NCI-H526 treated with DMSO at 0.1 percent for 48 hours (cell line): Measurements from ENCODE around the gene RBL2.
"Not testable (repeated sequence)": the region's sequence is repeated elsewhere in the genome, so short reads cannot be mapped to it uniquely, and the experiment has no call there.

Experiments
- DNase-seq: peaks from one replicate; lab custom pipeline; 2025; lab: John Stamatoyannopoulos, UW

The RBL2 gene

GRCh38 chr16:53434377-53435065 is at the start of gene RBL2:
RBL2 (plus strand) TSS chr16:53434471; CDS start chr16:53434557, 86 bp downstream.
- DNase-seq = peak; percentile 42

GRCh38 chr16:53384610-53385009 is 49.7 kb upstream of the RBL2 start:
- not testable (repeated sequence) for DNase-seq

GRCh38 chr16:53404959-53405358 is 29.3 kb upstream of the RBL2 start:
- no peak for DNase-seq

- no peak for DNase-seq
These were observed 21.7 kb upstream of the RBL2 start for GRCh38 chr16:53412549-53412948.

- no peak for DNase-seq
These were observed 20.4 kb upstream of the RBL2 start for GRCh38 chr16:53413864-53414263.

GRCh38 chr16:53414381-53414780 is 19.9 kb upstream of the RBL2 start:
- DNase-seq = no peak

- DNase-seq = peak; percentile 31
These were observed 18.8 kb upstream of the RBL2 start for GRCh38 chr16:53415504-53415903.

- DNase-seq = no peak
These were observed 17.3 kb upstream of the RBL2 start for GRCh38 chr16:53417011-53417410.

GRCh38 chr16:53417976-53418375 is 16.3 kb upstream of the RBL2 start:
- no peak for DNase-seq

GRCh38 chr16:53419383-53419709 is 14.9 kb upstream of the RBL2 start:
- not testable (repeated sequence) for DNase-seq

GRCh38 chr16:53421248-53421647 is 13.0 kb upstream of the RBL2 start:
- DNase-seq = no peak

- not testable (repeated sequence) for DNase-seq
These were observed 10.3 kb upstream of the RBL2 start for GRCh38 chr16:53423968-53424367.

- no peak for DNase-seq
These were observed 5.6 kb upstream of the RBL2 start for GRCh38 chr16:53428681-53429080.

GRCh38 chr16:53429221-53429943 is 4.9 kb upstream of the RBL2 start:
- DNase-seq = no peak

- no peak for DNase-seq
These were observed 3.9 kb upstream of the RBL2 start for GRCh38 chr16:53430363-53430762.

GRCh38 chr16:53433509-53433908 is 762 bp upstream of the RBL2 start:
- DNase-seq = no peak

GRCh38 chr16:53433930-53434376 is 318 bp upstream of the RBL2 start:
- no peak for DNase-seq

GRCh38 chr16:53435066-53435688 is 906 bp downstream of the RBL2 start:
- peak; percentile 28 for DNase-seq

GRCh38 chr16:53440125-53440524 is 5.9 kb downstream of the RBL2 start:
- no peak for DNase-seq

GRCh38 chr16:53445534-53445933 is 11.3 kb downstream of the RBL2 start:
- DNase-seq = no peak

- no peak for DNase-seq
These were observed 11.8 kb downstream of the RBL2 start for GRCh38 chr16:53446090-53446489.

GRCh38 chr16:53449816-53450517 is 15.7 kb downstream of the RBL2 start:
- no peak for DNase-seq

GRCh38 chr16:53453928-53454327 is 19.7 kb downstream of the RBL2 start:
- no peak for DNase-seq
